HUES48 (cell line): ENCODE results near the gene EML6.

Experiments used
- H3K27ac ChIP-seq: one replicate; pipeline ENCODE4 v1.7.0; 2013; ENCODE audit warnings: low read depth, low read length, inconsistent platforms
- H3K27me3 ChIP-seq: 2 replicates; pipeline ENCODE4 v1.6.1; 2013; ENCODE audit warnings: mild to moderate bottlenecking, low read length; ENCODE audit not compliant: control insufficient read depth, insufficient read depth
- H3K36me3 ChIP-seq: 2 replicates; pipeline ENCODE4 v1.6.1; 2013; ENCODE audit warnings: low read length; ENCODE audit not compliant: control insufficient read depth, insufficient read depth
- H3K4me1 ChIP-seq: 2 replicates; pipeline ENCODE4 v1.6.1; 2013; ENCODE audit warnings: mild to moderate bottlenecking, low read length; ENCODE audit not compliant: control insufficient read depth, insufficient read depth
- H3K4me3 ChIP-seq: 2 replicates; pipeline ENCODE4 v1.5.1; 2013; ENCODE audit warnings: mild to moderate bottlenecking, low read depth, low read length
- H3K9ac ChIP-seq: 2 replicates; pipeline ENCODE4 v1.6.1; 2013; ENCODE audit warnings: mild to moderate bottlenecking, low read depth, low read length, moderate library complexity
- H3K9me3 ChIP-seq: 2 replicates; pipeline ENCODE4 v1.6.1; 2013; ENCODE audit warnings: low read length; ENCODE audit not compliant: control insufficient read depth, insufficient read depth

Gene EML6

GRCh38 chr2:54947646-54948045 is 224.2 kb downstream of the EML6 start:
- Histone ChIP-seq H3K9me3 (no peaks in the 10 kb centered on the region), H3K27ac (no peak overlapping the region), H3K9ac (no peak overlapping the region), H3K4me3 (no peak overlapping the region), H3K4me1 (no peaks in the 10 kb centered on the region), H3K27me3 (no peaks in the 10 kb centered on the region), H3K36me3 (no peaks in the 10 kb centered on the region)

GRCh38 chr2:54948120-54948519 is 224.7 kb downstream of the EML6 start:
- no peaks in the 10 kb centered on the region for H3K36me3 ChIP-seq
- H3K9ac ChIP-seq = no peak overlapping the region
- no peak overlapping the region for H3K4me3 ChIP-seq
- H3K4me1 ChIP-seq = no peaks in the 10 kb centered on the region
- H3K9me3 ChIP-seq = no peaks in the 10 kb centered on the region
- H3K27ac ChIP-seq = no peak overlapping the region
- H3K27me3 ChIP-seq = no peaks in the 10 kb centered on the region

GRCh38 chr2:54949431-54949830 is 226.0 kb downstream of the EML6 start:
- no peak overlapping the region for H3K9ac ChIP-seq
- H3K9me3 ChIP-seq = no peaks in the 10 kb centered on the region
- H3K36me3 ChIP-seq = no peaks in the 10 kb centered on the region
- no peak overlapping the region for H3K27ac ChIP-seq
- H3K4me1 ChIP-seq = no peaks in the 10 kb centered on the region
- H3K4me3 ChIP-seq = no peak overlapping the region
- H3K27me3 ChIP-seq = no peaks in the 10 kb centered on the region

- Histone ChIP-seq H3K27me3 (no peaks in the 10 kb centered on the region), H3K4me1 (no peaks in the 10 kb centered on the region), H3K9ac (no peak overlapping the region), H3K36me3 (no peaks in the 10 kb centered on the region), H3K4me3 (no peak overlapping the region), H3K9me3 (no peaks in the 10 kb centered on the region), H3K27ac (no peak overlapping the region)
These were observed 227.3 kb downstream of the EML6 start for GRCh38 chr2:54950811-54951210.

- Histone ChIP-seq H3K4me1 (peaks cover 10% of the 10 kb centered on the region), H3K27ac (no peak overlapping the region), H3K27me3 (no peaks in the 10 kb centered on the region), H3K9me3 (no peaks in the 10 kb centered on the region), H3K36me3 (no peaks in the 10 kb centered on the region), H3K9ac (no peak overlapping the region), H3K4me3 (no peak overlapping the region)
These were observed 229.0 kb downstream of the EML6 start for GRCh38 chr2:54952425-54952824.

- no peaks in the 10 kb centered on the region for H3K36me3 ChIP-seq
These were observed 229.6 kb downstream of the EML6 start for GRCh38 chr2:54952978-54953456.

GRCh38 chr2:54954158-54954557 is 230.7 kb downstream of the EML6 start:
- Histone ChIP-seq H3K9ac (no peak overlapping the region), H3K4me3 (no peak overlapping the region), H3K27me3 (no peaks in the 10 kb centered on the region), H3K36me3 (no peaks in the 10 kb centered on the region), H3K9me3 (no peaks in the 10 kb centered on the region), H3K4me1 (peaks cover 14% of the 10 kb centered on the region), H3K27ac (no peak overlapping the region)

More at GRCh38 chr2:54952978-54953456, 229.6 kb downstream of the EML6 start:
- Histone ChIP-seq H3K27ac (no peak overlapping the region), H3K4me3 (no peak overlapping the region), H3K4me1 (peaks cover 14% of the 10 kb centered on the region), H3K27me3 (no peaks in the 10 kb centered on the region), H3K9me3 (no peaks in the 10 kb centered on the region), H3K9ac (no peak overlapping the region)

GRCh38 chr2:54954705-54955357 is 231.4 kb downstream of the EML6 start:
- peaks cover 14% of the 10 kb centered on the region for H3K4me1 ChIP-seq
- H3K27me3 ChIP-seq = no peaks in the 10 kb centered on the region
- H3K9ac ChIP-seq = no peak overlapping the region
- no peaks in the 10 kb centered on the region for H3K9me3 ChIP-seq
- H3K27ac ChIP-seq = no peak overlapping the region
- no peaks in the 10 kb centered on the region for H3K36me3 ChIP-seq
- no peak overlapping the region for H3K4me3 ChIP-seq

GRCh38 chr2:54955358-54956110 is 232.1 kb downstream of the EML6 start:
- Histone ChIP-seq H3K9ac (no peak overlapping the region), H3K27me3 (no peaks in the 10 kb centered on the region), H3K27ac (no peak overlapping the region), H3K4me1 (peaks cover 14% of the 10 kb centered on the region), H3K4me3 (no peak overlapping the region), H3K9me3 (no peaks in the 10 kb centered on the region), H3K36me3 (no peaks in the 10 kb centered on the region)

- Histone ChIP-seq H3K9ac (no peak overlapping the region), H3K36me3 (no peaks in the 10 kb centered on the region), H3K4me1 (peaks cover 14% of the 10 kb centered on the region), H3K4me3 (no peak overlapping the region), H3K27ac (no peak overlapping the region), H3K27me3 (no peaks in the 10 kb centered on the region), H3K9me3 (no peaks in the 10 kb centered on the region)
These were observed 232.7 kb downstream of the EML6 start for GRCh38 chr2:54956111-54956627.

- Histone ChIP-seq H3K4me1 (peaks cover 14% of the 10 kb centered on the region), H3K9me3 (no peaks in the 10 kb centered on the region), H3K4me3 (no peak overlapping the region), H3K27ac (no peak overlapping the region), H3K36me3 (no peaks in the 10 kb centered on the region), H3K9ac (no peak overlapping the region), H3K27me3 (no peaks in the 10 kb centered on the region)
These were observed 234.0 kb downstream of the EML6 start for GRCh38 chr2:54957321-54957999.
